ENCODE results near the gene SPTBN2. TPM values are rescaled to one million over a fixed set of nuclear protein-coding genes. Genes with fewer than 3 reads are reported as not detected.

SPTBN2 gene
- total and polyA plus RNA-seq, 2 donors (not counting 3 experiments of a cell fraction or from before 2014, with no cell fraction given): 3.8 to 19.8 TPM

- no TSS peak for BruUV-seq (replicated peaks)
- CTCF ChIA-PET: interaction anchor here (0.7 to 1.8 kb wide), 2 partner anchors 9 to 13 kb away, joined by 3 to 5 read pairs; no protein-coding TSS in a partner anchor
- H2AFZ ChIP-seq (ENCODE audit: low read depth, low read length): no peak overlapping the region
- no peaks in the 10 kb centered on the region for H3K4me1 ChIP-seq (ENCODE audit: control insufficient read depth, extremely low read depth, insufficient read depth, low read length)
- no peaks in the 10 kb centered on the region for H3K9me3 ChIP-seq (replicated peaks; ENCODE audit: control insufficient read depth, insufficient read depth, low read length)
- H3K4me2 ChIP-seq (ENCODE audit: insufficient read depth, low read length): no peak overlapping the region
- H3K9ac ChIP-seq (replicated peaks; ENCODE audit: extremely low read depth, insufficient read depth, low read length): no peak overlapping the region
- dilution Hi-C loops (cut with MboI; ENCODE audit: extremely low pct_ligation_motif_present, low sequenced_read_pairs) (no loop called here), intact Hi-C loops (cut with micrococcal nuclease) (no loop called here)
- H3K27me3 ChIP-seq (ENCODE audit: control insufficient read depth in 2 of 2, insufficient read depth in 2 of 2, low read length in 2 of 2): no peaks in the 10 kb centered on the region
- peaks cover 17% of the 10 kb centered on the region for H3K79me2 ChIP-seq (ENCODE audit: control insufficient read depth, insufficient read depth, low read length)
- H3K4me3 ChIP-seq (replicated peaks in 1 of 3; ENCODE audit: insufficient read depth in 1 of 3, low read depth in 1 of 3, low read length in 3 of 3): no peak overlapping the region
- FAIRE-seq (no peak), DNase-seq (ENCODE audit: low read depth, low spot score) (no peak)
- peaks cover 2 to 8% of the 10 kb centered on the region in 2 experiments for H3K36me3 ChIP-seq (ENCODE audit: control insufficient read depth in 2 of 2, extremely low read depth in 1 of 2, insufficient read depth in 2 of 2, low read length in 2 of 2)
- H3K27ac ChIP-seq (ENCODE audit: insufficient read depth, low read depth, low read length): no peak overlapping the region
- no peak for TF ChIP-seq MAX (IDR thresholded peaks at IDR 0.05; ENCODE audit: insufficient read depth, insufficient read length)
- TF ChIP-seq CTCF (IDR thresholded peaks at IDR 0.05; ENCODE audit: extremely low read depth in 1 of 2, insufficient read depth in 1 of 2, low read depth in 1 of 2, low read length in 2 of 2): no peak
- no peak for TF ChIP-seq FOS (IDR thresholded peaks at IDR 0.05; ENCODE audit: borderline replicate concordance, insufficient read depth, low read length)
- no peak for TF ChIP-seq EZH2 (IDR thresholded peaks at IDR 0.05; ENCODE audit: borderline replicate concordance, low read depth, low read length, severe bottlenecking)
- no peak for TF ChIP-seq GATA2 (IDR thresholded peaks at IDR 0.05; ENCODE audit: insufficient read depth, insufficient read length, low read depth, low read length)
- no peak for TF ChIP-seq POLR2AphosphoS5 (IDR thresholded peaks at IDR 0.05; ENCODE audit: insufficient read depth, low read depth, low read length)
- TF ChIP-seq POLR2A (IDR thresholded peaks at IDR 0.05; ENCODE audit: low read depth, low read length): no peak
- no peak for TF ChIP-seq JUN (IDR thresholded peaks at IDR 0.05; ENCODE audit: borderline replicate concordance, insufficient read depth, insufficient read length, low read depth)
- TF ChIP-seq MYC (IDR thresholded peaks at IDR 0.05; ENCODE audit: low read depth, low read length): no peak
- no peaks in the 10 kb centered on the region for H4K20me1 ChIP-seq (replicated peaks; ENCODE audit: control insufficient read depth, extremely low read depth, insufficient read depth, low read length)
- POLR2A ChIA-PET: interaction anchor here (1.0 kb wide), 1 partner anchor 21 kb away, joined by 8 read pairs; the partner anchor contains the start of gene RBM4
- H3K9me1 ChIP-seq (replicated peaks; ENCODE audit: control insufficient read depth, extremely low read depth, insufficient read depth, low read length): no peaks in the 10 kb centered on the region
Measured at GRCh38 chr11:66659763-66660162, 69.3 kb downstream of the SPTBN2 start.

Data from endothelial cell of umbilical vein (primary cell).